ENCODE measurements around the gene ANO7.
A peak's percentile ranks its signal among the peaks of the same experiment; 100 is the strongest.

ANO7 gene

GRCh38 chr2:241258505-241259280, 70.2 kb downstream of the ANO7 start:
- DNase-seq (ENCODE audit: insufficient read length, low spot score) (peak; percentile 7), FAIRE-seq (no peak)
- no peak for TF ChIP-seq CTCF (IDR thresholded peaks at IDR 0.05; ENCODE audit: insufficient read depth, missing control alignments)

DNA sequence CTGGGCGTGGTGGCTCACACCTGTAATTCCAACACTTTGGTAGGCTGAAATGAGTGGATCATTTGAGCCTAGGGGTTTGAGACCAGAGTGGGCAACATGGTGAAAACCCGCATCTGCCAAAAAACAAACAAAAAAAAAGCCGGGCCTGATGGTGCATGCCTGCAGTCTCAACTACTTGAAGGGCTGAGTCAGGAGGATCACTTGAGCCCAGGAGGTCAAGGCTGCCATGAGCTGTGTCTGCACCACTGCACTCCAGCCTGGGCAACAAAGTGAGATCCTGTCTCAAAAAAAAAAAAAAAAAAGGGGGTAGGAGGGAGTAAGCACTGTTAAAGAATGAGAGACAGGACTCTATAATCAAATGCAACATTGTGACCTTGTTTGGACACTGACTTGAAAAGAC, 72.4 kb downstream of the ANO7 start:
- TF ChIP-seq CTCF (IDR thresholded peaks at IDR 0.05; ENCODE audit: insufficient read depth, missing control alignments), result no peak
- FAIRE-seq (no peak), DNase-seq (ENCODE audit: insufficient read length, low spot score) (no peak)

DNA sequence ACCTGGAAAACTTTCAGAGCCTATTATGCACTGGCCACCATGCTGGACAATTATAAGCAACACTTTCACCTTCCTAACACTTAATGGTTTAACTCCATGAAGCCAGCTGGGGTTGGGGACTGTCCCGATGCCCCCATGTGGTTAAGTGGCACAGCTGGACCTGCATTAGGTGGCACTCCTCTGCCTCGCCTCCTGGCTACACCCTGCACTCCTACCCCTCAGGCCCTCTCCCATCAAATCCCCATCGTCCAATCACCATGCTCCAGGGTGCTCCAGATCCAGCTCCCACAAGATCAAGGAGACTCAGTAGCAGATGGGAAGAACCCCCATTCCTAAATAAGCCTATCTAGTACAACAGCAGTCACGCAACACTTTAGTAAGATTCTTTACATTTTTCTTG, 73.2 kb downstream of the ANO7 start:
- DNase-seq (ENCODE audit: insufficient read length, low spot score) (no peak), FAIRE-seq (no peak)
- no peak for TF ChIP-seq CTCF (IDR thresholded peaks at IDR 0.05; ENCODE audit: insufficient read depth, missing control alignments)

GRCh38 chr2:241263061-241263460, 74.6 kb downstream of the ANO7 start:
- DNase-seq (ENCODE audit: insufficient read length, low spot score) (no peak), FAIRE-seq (no peak)
- no peak for TF ChIP-seq CTCF (IDR thresholded peaks at IDR 0.05; ENCODE audit: insufficient read depth, missing control alignments)

- FAIRE-seq (no peak), DNase-seq (ENCODE audit: insufficient read length, low spot score) (no peak)
- no peak for TF ChIP-seq CTCF (IDR thresholded peaks at IDR 0.05; ENCODE audit: insufficient read depth, missing control alignments)
Observed at GRCh38 chr2:241265506-241265905, 77.0 kb downstream of the ANO7 start.

- FAIRE-seq (no peak), DNase-seq (ENCODE audit: insufficient read length, low spot score) (no peak)
- TF ChIP-seq CTCF (IDR thresholded peaks at IDR 0.05; ENCODE audit: insufficient read depth, missing control alignments), result no peak
Observed at GRCh38 chr2:241267249-241268067, 79.0 kb downstream of the ANO7 start.

DNA sequence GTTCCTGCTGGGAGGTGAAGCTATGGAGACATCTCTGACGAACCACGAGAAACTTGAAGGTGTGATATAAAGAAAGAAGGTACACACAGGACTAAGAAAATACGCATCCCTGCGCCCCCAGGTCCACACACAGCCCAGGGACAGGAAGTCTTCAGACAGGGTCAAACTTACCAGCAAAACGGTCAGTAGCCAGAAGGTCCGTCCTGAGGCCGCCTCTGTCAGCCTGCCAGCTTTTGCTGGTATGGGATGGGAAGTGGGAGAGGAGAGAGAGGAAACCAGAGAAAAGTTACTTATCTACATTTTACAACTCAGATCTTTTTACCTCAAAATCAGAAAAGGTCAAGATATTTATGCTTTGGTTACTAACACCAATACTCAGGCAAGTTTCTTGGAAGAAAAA, 79.8 kb downstream of the ANO7 start:
- no peak for TF ChIP-seq CTCF (IDR thresholded peaks at IDR 0.05; ENCODE audit: insufficient read depth, missing control alignments)
- no peak for DNase-seq (ENCODE audit: insufficient read length, low spot score)
- FAIRE-seq, result no peak

Measured in D721Med (cell line).